KBM-7 (cell line): Measurements from ENCODE around the gene SPEG.

Source experiments
- DNase-seq: peaks from one replicate; pipeline ENCODE4 v3.0.0-alpha.2; 2015
- in situ Hi-C: fragments of 300-500 bp; cut with MboI; formaldehyde crosslinking; loops from 2 replicates; pipeline ENCODE4 v1.14.3; 2020; ENCODE audit warnings: low sequenced_read_pairs, low pct_unique_long_range_greater_than_20kb, mixed read lengths

The SPEG gene

DNA sequence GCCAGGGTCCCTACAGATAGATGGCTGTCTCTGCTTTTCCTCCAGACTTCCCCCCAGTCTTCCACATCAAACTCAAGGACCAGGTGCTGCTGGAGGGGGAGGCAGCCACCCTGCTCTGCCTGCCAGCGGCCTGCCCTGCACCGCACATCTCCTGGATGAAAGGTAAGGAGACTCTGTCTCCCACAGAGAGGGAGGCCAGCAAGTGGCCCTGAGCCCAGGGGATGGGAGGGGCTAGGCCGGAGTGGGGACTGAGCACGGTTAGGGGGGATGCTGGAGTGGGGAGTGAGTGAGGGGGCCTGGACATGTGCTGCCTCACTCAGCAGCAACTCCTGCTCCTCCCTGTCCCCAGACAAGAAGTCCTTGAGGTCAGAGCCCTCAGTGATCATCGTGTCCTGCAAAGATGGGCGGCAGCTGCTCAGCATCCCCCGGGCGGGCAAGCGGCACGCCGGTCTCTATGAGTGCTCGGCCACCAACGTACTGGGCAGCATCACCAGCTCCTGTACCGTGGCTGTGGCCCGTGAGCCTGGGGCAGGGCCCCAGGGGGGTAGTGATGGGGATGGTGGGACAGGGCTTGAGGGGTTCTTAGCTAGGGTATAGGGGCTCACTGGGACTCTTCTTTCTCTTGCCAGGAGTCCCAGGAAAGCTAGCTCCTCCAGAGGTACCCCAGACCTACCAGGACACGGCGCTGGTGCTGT lies 53.7 kb downstream of the SPEG start:
- in situ Hi-C loops = no loop called here

DNA sequence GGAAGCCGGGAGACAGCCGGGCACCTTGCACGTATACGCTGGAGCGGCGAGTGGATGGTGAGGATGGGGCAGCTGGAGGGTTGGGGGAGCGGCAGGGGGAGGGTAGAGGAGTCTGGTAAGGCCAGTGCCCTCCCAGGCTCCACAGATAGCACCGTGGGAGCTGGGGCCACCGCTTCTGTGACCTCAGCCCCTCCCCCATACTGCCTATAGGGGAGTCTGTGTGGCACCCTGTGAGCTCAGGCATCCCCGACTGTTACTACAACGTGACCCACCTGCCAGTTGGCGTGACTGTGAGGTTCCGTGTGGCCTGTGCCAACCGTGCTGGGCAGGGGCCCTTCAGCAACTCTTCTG lies 54.2 kb downstream of the SPEG start:
- in situ Hi-C loops = no loop called here

More for the DNA sequence above, 53.7 kb downstream of the SPEG start:
- DNase-seq = no peak

DNA sequence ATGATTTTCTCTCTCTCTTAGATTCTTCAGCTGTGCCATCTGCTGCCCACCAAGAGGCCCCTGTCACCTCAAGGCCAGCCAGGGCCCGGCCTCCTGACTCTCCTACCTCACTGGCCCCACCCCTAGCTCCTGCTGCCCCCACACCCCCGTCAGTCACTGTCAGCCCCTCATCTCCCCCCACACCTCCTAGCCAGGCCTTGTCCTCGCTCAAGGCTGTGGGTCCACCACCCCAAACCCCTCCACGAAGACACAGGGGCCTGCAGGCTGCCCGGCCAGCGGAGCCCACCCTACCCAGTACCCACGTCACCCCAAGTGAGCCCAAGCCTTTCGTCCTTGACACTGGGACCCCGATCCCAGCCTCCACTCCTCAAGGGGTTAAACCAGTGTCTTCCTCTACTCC lies 54.7 kb downstream of the SPEG start:
- DNase-seq = no peak
- in situ Hi-C loops = no loop called here

More for the DNA sequence above, 54.2 kb downstream of the SPEG start:
- DNase-seq = no peak

DNA sequence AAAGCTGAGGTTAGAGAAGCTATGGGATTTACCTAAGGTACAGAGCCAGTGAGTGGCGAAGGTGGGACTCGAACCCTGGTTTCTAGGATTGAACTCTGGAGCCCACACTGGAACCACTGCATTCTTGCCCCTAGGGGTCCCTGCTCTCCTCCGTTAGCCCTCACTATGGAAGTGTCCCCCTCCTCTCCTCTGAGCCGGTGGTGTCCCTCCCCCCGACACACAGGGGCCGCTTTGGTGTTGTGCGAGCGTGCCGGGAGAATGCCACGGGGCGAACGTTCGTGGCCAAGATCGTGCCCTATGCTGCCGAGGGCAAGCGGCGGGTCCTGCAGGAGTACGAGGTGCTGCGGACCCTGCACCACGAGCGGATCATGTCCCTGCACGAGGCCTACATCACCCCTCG lies 55.5 kb downstream of the SPEG start:
- in situ Hi-C loops = no loop called here
- DNase-seq = no peak

DNA sequence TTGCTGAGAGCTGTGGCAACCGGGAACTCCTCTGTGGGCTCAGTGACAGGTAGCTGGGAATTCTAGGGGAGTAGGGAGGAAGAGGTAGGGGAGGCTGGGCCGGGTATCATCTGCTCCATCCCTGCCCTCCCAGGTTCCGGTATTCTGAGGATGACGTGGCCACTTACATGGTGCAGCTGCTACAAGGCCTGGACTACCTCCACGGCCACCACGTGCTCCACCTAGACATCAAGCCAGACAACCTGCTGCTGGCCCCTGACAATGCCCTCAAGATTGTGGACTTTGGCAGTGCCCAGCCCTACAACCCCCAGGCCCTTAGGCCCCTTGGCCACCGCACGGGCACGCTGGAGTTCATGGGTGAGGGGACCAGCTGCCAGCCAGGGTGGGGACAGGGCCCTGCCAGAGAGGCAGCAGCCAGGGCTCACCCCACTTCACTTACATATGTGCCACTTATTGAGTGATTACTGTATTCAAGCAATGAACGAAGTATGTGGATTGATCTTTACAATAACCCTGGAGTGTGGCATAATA lies 56.0 kb downstream of the SPEG start:
- no peak for DNase-seq
- in situ Hi-C loops = no loop called here

DNA sequence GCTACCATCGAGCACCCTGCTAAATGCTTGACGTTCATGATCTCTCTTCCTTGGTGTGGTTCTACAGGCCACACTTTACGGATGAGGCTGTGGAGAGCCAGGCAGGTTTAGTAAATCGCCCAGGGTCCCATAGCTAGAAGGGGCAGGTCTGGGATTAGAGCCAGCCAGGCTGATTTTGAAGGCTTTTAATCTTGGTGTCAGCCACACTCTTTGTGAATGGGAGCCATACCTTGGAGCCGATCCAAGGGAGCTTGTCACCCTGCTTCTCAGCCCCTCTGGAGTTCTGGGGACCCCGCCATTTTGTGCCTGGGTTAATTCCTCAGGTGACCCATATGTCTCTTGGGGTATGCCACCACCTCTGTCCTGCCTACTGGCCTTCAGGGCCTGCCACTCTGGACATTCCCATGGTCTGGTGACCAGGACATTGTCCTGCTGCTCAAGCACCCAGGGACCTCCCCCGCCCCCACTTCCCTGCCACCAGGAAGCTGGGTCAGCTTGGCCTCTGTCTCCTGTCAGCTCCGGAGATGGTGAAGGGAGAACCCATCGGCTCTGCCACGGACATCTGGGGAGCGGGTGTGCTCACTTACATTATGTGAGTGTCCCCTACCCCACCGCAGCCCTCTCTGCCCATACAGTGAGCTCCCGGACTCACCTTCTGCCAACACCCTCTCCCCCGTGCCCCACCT lies 56.8 kb downstream of the SPEG start:
- in situ Hi-C loops = no loop called here
- no peak for DNase-seq

DNA sequence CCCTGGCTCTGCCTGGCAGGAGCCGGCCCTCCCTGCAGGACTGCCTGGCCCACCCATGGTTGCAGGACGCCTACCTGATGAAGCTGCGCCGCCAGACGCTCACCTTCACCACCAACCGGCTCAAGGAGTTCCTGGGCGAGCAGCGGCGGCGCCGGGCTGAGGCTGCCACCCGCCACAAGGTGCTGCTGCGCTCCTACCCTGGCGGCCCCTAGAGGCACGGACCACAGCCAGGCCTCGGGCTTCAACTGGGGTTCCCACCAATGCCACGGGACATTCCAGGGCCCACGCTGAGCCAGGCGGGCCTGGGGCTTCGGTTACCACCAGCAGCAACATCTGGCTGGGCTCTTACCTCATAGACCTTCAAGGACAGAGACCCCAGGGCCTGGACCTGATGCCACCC lies 57.9 kb downstream of the SPEG start:
- DNase-seq = no peak
- in situ Hi-C loops = no loop called here

DNA sequence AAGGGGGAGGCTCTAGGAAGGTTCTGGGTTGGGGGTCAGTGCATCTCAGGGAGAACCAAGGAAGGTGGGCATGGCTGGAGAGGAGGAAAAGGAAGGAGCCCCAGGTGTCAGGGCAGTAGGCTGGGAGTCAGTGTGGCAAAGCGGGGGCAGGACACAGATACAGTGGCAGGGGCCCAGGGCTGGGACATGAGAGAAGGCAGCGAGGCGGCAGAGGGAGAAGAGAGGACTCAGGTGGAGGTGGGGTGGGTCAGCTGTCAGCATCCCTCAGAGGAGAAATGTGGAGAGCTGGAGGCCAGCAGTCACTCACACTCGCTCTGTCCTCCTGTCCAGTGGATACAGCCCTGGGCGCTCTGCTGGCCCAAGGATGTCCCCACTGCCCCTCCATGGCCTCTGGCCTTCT lies 58.4 kb downstream of the SPEG start:
- no peak for DNase-seq
- in situ Hi-C loops = no loop called here

DNA sequence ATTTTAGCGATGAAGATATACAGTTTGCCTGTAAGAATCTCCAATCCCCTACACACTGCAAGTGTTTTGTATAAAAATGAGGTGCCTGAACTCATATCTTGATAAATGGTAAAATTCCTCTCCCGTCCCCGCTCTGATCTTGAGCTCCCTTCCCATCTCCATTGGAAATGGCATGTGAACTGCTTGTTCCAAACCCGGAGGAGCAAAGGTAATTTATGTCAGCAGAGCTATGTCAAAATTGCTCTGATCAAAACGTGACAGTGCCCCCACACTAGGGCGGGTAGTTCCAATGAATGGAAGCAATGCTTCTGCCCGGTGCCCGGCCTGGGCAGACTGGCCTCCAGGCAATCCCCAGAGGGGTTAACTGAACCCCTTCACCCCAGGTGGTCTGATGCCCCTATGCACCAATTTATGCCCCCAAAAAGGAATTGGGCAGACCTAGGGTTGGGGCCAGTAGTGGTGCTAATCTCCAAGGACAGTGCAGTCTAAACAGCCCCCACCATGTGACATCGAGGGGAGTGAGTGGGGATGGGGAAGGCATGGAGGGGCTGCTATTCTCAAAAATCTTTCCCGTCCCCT lies 60.4 kb downstream of the SPEG start:
- in situ Hi-C loops = no loop called here
- DNase-seq = no peak

DNA sequence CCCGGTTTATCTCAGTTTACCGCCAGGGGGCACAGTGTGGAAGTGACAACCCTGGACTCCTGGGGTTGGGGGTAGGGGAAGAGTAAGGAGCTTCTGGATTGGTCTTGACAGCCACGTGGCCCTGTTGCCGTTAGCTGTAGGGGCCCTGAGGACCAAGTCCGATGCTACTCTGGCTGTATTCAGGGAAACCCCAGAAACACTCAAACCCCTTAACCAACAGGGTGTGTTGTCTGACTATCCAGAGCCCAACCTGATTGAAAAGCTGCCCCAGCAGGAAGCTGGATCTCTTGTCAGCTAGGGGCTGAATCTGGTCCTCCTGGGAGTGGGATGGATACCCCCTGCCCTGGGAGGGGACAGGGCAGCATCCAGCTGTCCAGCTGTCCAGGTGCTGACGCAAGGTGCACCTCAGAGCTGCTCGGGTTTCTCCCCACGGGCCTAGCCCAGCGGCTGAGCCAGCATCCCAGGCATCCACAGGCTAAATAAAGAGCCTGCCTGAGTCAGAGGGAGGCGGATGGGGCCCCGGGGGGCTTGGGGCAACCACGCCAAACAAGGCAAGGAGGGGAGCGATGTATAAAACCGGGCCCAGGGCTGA lies 61.0 kb downstream of the SPEG start:
- in situ Hi-C loops = no loop called here

DNA sequence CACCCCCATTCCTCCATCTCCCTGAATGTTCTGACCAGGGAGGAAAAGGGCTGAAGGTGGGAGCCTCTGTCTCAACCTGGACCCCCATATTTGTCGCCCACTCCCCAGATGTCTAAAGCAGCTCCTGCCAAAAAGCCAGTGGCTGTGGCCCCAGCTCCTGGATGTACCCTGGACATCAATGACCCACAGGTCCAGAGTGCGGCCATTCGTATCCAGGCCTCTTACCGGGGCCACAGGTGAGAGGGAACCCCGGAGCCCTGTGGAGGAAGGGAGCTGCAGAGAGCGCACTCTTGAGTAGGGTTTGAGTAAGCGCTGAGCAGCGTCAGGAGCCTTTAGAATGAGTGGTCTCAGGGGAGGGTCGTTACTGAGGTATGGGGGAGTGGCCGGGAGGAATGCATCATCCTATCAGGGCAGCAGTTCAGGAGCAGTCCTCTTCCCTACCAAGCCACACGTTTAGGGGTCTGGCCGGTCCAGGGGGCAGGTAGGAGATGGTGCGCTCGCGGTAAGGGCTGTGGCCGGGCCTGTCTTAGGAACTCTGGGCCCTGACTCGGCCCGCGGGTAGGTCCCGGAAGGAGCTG lies 61.7 kb downstream of the SPEG start:
- no peak for DNase-seq
- in situ Hi-C loops = no loop called here

More for the DNA sequence above, 61.0 kb downstream of the SPEG start:
- DNase-seq = peak; percentile 75

DNA sequence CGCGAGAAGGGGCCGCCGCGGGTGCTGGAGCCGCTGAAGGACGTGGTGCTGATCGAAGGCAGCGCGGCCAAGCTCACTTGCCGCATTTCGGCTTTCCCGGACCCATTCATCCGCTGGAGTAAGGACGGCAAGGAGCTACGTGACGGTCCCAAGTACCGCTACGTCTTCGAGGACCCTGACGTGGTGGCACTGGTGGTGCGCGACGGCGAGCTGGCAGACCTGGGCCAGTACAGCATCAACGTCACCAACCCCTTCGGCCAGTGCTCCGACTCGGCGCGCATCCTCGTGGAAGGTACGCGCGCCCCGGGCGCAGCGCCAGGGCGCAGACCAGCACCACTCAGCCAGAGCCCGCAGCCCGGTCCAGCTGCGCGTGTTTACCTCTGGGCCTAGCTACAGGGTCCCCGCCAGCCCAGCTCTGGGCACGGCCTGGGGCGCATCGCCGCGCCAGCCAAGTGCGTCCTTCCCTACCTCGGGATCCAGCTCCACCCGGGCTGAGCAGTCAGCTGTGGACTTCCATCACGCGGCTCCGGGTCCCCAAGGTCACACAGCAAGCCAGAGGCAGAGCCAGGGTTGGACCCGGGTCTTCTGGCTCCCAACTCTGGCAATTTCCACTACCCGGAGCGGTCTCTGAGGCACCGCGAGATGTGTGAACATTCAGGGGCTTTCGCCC lies 62.3 kb downstream of the SPEG start:
- DNase-seq = no peak
- in situ Hi-C loops = no loop called here

DNA sequence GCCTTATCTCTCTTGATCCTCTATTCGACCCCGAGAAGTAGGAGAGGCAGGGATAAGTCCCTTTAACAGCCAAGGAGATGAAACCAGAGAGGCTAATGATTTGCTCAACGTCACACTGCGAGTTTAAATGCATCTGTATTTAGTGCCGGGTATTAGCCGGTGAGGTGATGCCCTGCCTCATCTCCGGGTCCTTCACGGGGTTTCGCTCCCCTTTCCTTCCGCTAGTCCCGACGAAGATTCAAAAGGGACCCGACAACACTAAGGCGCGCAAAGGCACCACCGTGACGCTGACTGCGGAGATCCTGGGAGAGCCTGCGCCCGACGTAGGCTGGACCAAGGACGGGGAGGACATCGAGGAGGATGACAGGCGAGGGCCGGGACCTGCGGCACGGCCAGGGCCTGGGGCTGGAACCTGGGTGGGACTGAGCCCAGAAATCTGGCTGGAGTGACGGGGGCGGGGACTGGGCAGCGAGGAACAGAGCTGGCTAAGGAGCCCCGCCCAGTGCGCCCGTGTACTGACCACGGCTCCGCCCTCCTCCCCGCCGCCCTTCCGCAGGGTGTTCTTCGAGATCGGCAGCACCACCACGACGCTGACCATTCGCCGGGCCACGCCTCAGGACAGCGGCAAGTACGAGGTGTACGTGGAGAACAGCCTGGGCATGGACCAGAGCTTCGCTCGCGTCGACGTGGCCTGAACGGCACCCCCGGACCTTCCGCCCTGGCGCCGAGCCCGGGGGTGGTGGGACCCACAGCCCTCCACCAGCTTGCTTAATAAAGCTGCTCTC lies 63.0 kb downstream of the SPEG start:
- in situ Hi-C loops = no loop called here
- DNase-seq = no peak

DNA sequence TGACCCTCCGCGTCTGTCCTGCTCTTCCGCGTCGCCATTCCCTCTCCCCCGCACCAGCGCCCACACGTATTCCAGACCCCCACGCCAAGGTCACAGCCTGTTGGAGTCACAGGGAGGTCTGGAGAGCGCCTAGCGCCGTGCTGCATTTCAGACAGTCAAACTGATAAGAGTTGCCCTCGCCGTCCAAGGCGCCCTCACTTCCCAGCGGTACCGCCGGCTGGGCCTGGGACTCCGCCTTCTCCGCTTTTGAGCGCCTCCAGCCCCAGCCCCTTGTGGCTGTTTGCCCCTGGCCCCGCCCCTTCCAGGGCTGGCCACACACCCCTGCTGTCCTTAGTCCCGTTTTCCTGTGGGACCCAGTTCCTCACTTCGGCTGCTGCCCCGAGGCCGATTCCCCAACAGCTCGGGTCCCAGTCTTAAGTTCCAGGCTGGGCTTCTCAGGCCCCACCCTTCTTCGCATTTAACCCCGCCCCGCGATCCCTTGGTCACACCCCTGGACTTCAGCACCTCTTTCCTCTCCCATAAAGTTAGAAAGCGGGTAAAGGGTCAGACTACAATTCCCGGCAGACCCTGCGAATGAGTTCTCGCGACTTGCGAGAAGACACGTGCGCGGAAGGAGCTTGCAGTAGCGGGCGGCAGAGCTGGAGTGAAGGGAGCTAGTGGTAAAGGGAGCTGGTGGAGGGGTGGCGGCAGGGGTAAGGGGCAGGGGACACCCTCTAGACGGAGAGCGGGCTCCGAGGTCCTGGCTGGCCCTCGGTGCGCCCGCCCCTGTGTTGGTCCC lies 63.8 kb downstream of the SPEG start, which contains the start of gene GMPPA:
Gene GMPPA, plus strand, starts transcription at position 612 of the 778 bp plus-strand sequence. CDS start 1,085 bp downstream, outside the sequence.
- in situ Hi-C loops = no loop called here
- peak; percentile 100 for DNase-seq

DNA sequence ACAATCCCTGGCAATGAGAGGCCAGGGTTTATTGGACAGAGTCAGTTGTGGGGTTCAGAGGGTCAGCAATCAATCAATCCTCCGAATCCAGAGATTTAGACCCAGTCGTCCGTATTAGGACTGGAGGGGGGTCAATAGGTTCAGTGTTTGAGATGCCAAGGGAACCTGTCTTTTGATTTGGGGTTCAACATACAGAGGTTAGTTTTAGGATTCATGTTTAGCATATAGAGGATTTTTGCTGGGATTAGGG lies 64.3 kb downstream of the SPEG start:
- in situ Hi-C loops = no loop called here
- DNase-seq = no peak

DNA sequence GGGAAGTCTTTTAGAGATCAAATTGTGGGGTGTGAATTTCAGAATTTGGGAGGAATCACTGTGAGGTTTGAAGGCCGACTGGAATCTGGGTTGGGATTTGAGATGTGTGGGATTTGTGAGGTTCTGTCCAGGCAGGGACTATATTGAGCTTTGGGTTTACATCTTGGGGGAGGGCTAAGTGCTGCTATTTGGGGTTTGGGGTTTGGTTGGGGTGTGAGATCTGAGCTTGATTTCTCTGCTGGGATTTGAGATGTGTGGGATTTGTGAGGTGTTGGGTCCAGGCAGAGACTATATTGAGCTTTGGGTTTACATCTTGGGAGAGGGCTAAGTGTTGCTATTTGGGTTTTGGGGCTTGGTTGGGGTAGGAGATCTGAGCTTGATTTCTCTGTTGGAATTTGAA lies 64.9 kb downstream of the SPEG start:
- no peak for DNase-seq
- in situ Hi-C loops = no loop called here

DNA sequence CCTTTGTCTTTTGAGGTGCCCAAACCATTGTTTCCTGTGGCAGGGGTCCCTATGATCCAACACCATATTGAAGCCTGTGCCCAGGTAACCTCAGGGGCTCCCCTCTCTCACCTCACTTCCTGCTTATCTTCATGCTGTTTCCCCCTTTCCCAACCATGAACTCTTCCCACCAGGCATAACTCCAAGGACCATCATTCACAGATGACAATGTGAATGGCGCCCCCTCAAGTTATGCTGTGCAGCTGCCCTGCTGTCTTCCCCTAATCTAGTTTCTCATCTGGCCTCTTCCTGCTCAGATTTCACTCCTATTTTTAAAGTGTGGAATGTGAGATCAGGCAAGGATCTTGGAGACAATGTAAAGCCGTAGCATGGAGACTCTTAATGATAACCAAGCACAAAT lies 65.5 kb downstream of the SPEG start:
- in situ Hi-C loops = no loop called here
- DNase-seq = no peak

DNA sequence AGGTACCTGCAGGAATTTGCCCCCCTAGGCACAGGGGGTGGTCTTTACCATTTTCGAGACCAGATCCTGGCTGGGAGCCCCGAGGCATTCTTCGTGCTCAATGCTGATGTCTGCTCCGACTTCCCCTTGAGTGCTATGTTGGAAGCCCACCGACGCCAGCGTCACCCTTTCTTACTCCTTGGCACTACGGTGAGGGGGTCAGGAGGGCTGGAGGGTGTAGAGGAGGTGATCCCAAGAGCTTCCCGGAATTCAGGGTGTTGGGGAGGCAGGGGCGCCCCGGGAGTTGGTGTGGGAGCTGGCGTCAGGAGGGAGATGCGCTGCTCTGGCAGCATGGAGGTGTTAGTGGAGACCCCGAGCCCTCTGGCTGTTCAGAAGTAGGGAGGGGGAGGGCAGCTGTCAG lies 67.2 kb downstream of the SPEG start:
- in situ Hi-C loops = no loop called here
- DNase-seq = no peak
